Mammary epithelial cell (primary cell): ENCODE data around the gene KNOP1.

Source experiments
- EZH2 ChIP-seq: IDR thresholded peaks from 2 replicates; pipeline ENCODE4 v1.6.1; 2012; ENCODE audit warnings: low read length, inconsistent platforms, borderline replicate concordance
- TF ChIP-seq, protein P1 (sequence below), 2 donors: IDR thresholded peaks in 1 of 2; conservative IDR thresholded peaks in 1 of 2; 2 replicates each; pipeline ENCODE4 v1.5.1; 2011 to 2012; ENCODE audit warnings: inconsistent platforms in 2 of 2, low read length in 2 of 2, mild to moderate bottlenecking in 2 of 2, control low read depth in 1 of 2, low read depth in 1 of 2; ENCODE audit not compliant: insufficient read depth in 1 of 2; ENCODE audit errors: extremely low read depth in 1 of 2

- TF ChIP-seq, protein P1, sequence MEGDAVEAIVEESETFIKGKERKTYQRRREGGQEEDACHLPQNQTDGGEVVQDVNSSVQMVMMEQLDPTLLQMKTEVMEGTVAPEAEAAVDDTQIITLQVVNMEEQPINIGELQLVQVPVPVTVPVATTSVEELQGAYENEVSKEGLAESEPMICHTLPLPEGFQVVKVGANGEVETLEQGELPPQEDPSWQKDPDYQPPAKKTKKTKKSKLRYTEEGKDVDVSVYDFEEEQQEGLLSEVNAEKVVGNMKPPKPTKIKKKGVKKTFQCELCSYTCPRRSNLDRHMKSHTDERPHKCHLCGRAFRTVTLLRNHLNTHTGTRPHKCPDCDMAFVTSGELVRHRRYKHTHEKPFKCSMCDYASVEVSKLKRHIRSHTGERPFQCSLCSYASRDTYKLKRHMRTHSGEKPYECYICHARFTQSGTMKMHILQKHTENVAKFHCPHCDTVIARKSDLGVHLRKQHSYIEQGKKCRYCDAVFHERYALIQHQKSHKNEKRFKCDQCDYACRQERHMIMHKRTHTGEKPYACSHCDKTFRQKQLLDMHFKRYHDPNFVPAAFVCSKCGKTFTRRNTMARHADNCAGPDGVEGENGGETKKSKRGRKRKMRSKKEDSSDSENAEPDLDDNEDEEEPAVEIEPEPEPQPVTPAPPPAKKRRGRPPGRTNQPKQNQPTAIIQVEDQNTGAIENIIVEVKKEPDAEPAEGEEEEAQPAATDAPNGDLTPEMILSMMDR (conservative IDR thresholded peaks at IDR 0.05 in 1 of 2, IDR thresholded peaks at IDR 0.05 in 1 of 2; ENCODE audit: extremely low read depth in 1 of 2, insufficient read depth in 1 of 2, low read depth in 1 of 2, low read length in 2 of 2), result no peak
- no peak for TF ChIP-seq EZH2
Observed at GRCh38 chr16:19745286-19746010, 27.4 kb upstream of the KNOP1 start.
